Ascending aorta (tissue), 2 donors: Measurements from ENCODE around the gene COL4A2. TPM values are rescaled to one million over a fixed set of nuclear protein-coding genes. Genes with fewer than 3 reads are reported as not detected.

Experiments used
- DNase-seq, 2 donors: peaks; one replicate each; pipeline ENCODE4 v3.0.0-alpha.2; 2019; ENCODE audit warnings: low spot score in 2 of 2
- H3K27ac ChIP-seq, 2 donors: fragments of 200-600 bp; sonication (generic); one replicate each; pipeline ENCODE4 v1.5.1; 2016 to 2017; ENCODE audit warnings: mild to moderate bottlenecking in 1 of 2
- H3K27me3 ChIP-seq: fragments of 200-600 bp; sonication (generic); one replicate; pipeline ENCODE4 v1.5.1; 2017
- H3K36me3 ChIP-seq, 2 donors: fragments of 200-600 bp; sonication (generic); one replicate each; pipeline ENCODE4 v1.5.1; 2016
- H3K4me1 ChIP-seq, 2 donors: fragments of 200-600 bp; sonication (generic); one replicate each; pipeline ENCODE4 v1.5.1; 2016 to 2017; ENCODE audit warnings: mild to moderate bottlenecking in 1 of 2
- H3K4me3 ChIP-seq, 2 donors: fragments of 200-600 bp; sonication (generic); one replicate each; pipeline ENCODE4 v1.5.1; 2016 to 2017; ENCODE audit warnings: mild to moderate bottlenecking in 1 of 2
- H3K9me3 ChIP-seq, 2 donors: fragments of 200-600 bp; sonication (generic); one replicate each; pipeline ENCODE4 v1.5.1; 2016
- intact Hi-C: fragments of 100-400 bp; cut with DNase I; formaldehyde crosslinking; loops from one replicate; pipeline ENCODE4 v1.15.1; 2023
- total RNA-seq: library from RNA; depleted of rRNA; stranded (reverse); fragments of >200 nt; gene quantifications from one replicate; pipeline ENCODE4 v1.1.0, GENCODE V29; 2016
- TF ChIP-seq, protein P1 (sequence below), 3 experiments: fragments of 200-600 bp in 2 of 3; fragments of 450-650 bp in 1 of 3; sonication (generic) in 2 of 3; IDR thresholded peaks; one replicate each; pipeline ENCODE4 v1.5.1; 2016 to 2019; ENCODE audit warnings: antibody characterized with exemption in 3 of 3, mild to moderate bottlenecking in 1 of 3, moderate library complexity in 1 of 3

Gene COL4A2
- total RNA-seq, 1 donor from 2014 or later = 1,227 TPM

DNA sequence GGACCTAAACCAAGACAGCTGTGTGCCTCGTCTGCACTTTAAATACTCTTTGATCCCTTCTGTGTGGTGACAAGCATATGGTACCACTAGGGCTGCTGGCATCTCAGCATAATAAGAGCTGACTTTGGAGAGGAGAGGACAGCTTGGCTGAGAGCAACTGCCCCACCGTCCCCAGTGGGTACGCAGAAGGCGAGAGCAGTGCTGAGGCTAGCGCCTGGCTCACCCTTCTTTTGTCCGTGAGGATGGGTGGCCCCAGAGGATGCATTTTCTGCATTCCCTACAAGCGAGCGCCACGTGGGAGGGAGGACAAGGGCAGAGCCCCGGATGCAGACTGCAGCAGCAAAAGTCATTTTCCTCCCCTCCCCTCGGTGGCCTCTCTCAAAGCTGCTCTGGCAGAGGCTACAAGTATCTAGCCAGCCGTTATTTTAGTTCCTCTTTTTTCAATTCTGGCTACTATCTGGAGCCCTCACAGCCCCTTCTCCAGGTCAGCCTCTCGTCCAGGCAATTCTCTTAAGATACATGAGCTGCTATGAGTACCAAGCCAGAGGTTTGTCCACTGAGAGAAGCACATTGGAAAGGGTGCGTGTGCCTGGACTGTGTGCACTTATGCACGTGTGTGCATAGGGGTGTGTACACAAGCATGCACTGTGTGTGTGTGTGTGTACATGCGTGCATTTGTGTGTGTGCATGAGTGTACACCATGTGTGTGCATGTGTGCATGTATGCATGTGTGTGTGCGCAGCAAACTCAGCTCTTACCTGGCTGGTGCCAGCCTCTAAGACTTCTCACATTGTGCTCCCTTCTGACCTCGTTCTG lies 203.1 kb downstream of the COL4A2 start:
- intact Hi-C loops = loop anchor here (5.0 kb wide), 1 partner anchor 53 kb away; no protein-coding TSS in a partner anchor
- TF ChIP-seq, protein P1, sequence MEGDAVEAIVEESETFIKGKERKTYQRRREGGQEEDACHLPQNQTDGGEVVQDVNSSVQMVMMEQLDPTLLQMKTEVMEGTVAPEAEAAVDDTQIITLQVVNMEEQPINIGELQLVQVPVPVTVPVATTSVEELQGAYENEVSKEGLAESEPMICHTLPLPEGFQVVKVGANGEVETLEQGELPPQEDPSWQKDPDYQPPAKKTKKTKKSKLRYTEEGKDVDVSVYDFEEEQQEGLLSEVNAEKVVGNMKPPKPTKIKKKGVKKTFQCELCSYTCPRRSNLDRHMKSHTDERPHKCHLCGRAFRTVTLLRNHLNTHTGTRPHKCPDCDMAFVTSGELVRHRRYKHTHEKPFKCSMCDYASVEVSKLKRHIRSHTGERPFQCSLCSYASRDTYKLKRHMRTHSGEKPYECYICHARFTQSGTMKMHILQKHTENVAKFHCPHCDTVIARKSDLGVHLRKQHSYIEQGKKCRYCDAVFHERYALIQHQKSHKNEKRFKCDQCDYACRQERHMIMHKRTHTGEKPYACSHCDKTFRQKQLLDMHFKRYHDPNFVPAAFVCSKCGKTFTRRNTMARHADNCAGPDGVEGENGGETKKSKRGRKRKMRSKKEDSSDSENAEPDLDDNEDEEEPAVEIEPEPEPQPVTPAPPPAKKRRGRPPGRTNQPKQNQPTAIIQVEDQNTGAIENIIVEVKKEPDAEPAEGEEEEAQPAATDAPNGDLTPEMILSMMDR (IDR thresholded peaks at IDR 0.05) = no peak
- H3K9me3 ChIP-seq = no peaks in the 10 kb centered on the region
- H3K36me3 ChIP-seq = peaks cover 79 to 94% of the 10 kb centered on the region in 2 donors
- peaks cover 7 to 15% of the 10 kb centered on the region in 2 donors for H3K4me1 ChIP-seq
- no peak for DNase-seq
- no peak overlapping the region for H3K4me3 ChIP-seq
- peak overlapping the region in 1 of 2 donors; percentile 7 for H3K27ac ChIP-seq
- no peaks in the 10 kb centered on the region for H3K27me3 ChIP-seq

DNA sequence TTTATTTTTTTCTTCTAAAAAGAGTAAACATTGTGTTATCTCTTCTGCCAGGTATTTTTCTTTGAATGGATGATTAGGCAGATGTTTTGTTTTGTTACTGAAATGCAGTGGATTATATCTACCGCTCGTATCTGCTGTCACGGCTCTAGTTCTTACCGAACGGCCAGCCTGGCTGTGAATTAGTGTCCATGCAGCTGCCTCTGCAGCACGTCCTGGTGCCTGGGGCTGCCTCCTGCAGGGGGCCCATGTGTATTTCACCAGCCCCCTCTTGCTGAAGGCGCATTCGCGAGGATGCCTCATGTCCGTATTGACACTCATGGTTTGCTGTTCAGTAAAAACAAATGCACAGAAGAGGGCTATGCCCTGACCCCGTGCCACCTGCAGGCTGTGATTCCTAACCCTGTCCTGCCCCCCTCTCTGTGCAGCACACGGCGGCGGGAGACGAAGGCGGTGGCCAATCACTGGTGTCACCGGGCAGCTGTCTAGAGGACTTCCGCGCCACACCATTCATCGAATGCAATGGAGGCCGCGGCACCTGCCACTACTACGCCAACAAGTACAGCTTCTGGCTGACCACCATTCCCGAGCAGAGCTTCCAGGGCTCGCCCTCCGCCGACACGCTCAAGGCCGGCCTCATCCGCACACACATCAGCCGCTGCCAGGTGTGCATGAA lies 204.6 kb downstream of the COL4A2 start:
- Histone ChIP-seq H3K4me1 (peaks cover 4 to 10% of the 10 kb centered on the region in 2 donors), H3K36me3 (peaks cover 68 to 79% of the 10 kb centered on the region in 2 donors), H3K27me3 (no peaks in the 10 kb centered on the region), H3K27ac (no peak overlapping the region), H3K4me3 (no peak overlapping the region), H3K9me3 (no peaks in the 10 kb centered on the region)
- TF ChIP-seq, protein P1 (IDR thresholded peaks at IDR 0.05) = no peak
- DNase-seq = no peak
- intact Hi-C loops = no loop called here

DNA sequence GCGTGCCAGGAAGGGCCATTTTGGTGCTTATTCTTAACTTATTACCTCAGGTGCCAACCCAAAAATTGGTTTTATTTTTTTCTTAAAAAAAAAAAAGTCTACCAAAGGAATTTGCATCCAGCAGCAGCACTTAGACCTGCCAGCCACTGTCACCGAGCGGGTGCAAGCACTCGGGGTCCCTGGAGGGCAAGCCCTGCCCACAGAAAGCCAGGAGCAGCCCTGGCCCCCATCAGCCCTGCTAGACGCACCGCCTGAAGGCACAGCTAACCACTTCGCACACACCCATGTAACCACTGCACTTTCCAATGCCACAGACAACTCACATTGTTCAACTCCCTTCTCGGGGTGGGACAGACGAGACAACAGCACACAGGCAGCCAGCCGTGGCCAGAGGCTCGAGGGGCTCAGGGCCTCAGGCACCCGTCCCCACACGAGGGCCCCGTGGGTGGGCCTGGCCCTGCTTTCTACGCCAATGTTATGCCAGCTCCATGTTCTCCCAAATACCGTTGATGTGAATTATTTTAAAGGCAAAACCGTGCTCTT lies 205.2 kb downstream of the COL4A2 start:
- intact Hi-C loops = no loop called here
- Histone ChIP-seq H3K9me3 (no peaks in the 10 kb centered on the region), H3K4me1 (peaks cover 0 to 5% of the 10 kb centered on the region in 2 donors), H3K4me3 (no peak overlapping the region), H3K36me3 (peaks cover 65 to 77% of the 10 kb centered on the region in 2 donors), H3K27me3 (no peaks in the 10 kb centered on the region), H3K27ac (no peak overlapping the region)
- no peak for DNase-seq
- TF ChIP-seq, protein P1 (IDR thresholded peaks at IDR 0.05) = no peak

DNA sequence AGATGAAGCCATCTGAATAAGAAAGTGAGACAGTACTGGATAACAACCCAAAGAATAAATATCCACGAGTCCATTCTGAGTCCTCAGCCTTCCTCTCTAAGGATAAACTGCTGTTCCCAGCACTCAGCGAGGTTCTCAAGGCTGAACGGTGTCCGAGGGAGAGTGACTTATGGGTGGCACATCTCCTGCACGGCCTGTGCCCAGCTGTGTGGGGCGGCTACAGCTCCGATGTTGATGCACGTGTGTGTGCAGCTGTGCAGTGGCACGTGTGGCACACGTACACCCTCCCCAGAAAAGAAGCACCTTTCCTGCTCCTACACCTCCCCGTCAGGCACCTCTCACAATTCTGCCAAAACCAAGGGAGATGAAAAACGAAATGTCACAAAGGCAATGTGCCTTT lies 209.4 kb downstream of the COL4A2 start:
- TF ChIP-seq, protein P1 (IDR thresholded peaks at IDR 0.05) = no peak
- H3K27ac ChIP-seq = no peak overlapping the region
- H3K9me3 ChIP-seq = no peaks in the 10 kb centered on the region
- peaks cover 27 to 41% of the 10 kb centered on the region in 2 donors for H3K36me3 ChIP-seq
- no peak overlapping the region for H3K4me3 ChIP-seq
- peaks cover 14 to 15% of the 10 kb centered on the region in 2 donors for H3K4me1 ChIP-seq
- no peaks in the 10 kb centered on the region for H3K27me3 ChIP-seq
- intact Hi-C loops = no loop called here
- no peak for DNase-seq

DNA sequence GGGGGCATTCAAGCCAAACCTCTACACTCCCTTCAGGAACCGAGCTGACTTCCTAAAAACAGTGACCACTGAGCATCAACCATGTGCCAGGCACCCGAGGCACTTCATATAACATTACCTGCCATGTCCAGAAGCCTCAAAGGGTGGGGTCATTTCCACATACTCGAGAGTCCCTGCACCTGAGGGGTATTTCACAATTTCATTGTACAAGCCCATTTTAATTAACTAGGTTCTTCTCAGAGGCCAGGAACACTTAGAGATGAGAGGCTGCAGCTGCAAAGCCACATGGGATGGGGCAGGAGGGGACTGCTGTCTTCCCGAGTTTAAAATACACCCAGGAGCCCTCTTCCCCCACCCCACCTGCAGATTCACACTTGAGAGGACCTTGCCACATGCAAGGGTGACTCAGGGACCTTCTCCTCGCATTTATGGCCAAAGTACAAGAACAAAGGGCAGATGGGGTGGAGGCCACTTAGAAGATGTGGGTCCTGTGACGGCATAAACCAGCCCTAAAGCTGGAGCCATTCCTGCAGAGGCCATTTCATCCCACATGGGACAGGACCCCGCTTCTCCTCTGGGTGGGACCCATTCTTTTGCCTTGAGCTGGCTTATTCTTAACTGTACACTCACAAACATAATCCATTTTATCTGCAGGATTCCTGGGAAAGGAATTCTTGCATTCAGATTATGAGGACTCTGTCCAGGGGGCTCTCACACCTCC lies 210.6 kb downstream of the COL4A2 start:
- TF ChIP-seq, protein P1 (IDR thresholded peaks at IDR 0.05) = no peak
- no peak overlapping the region for H3K4me3 ChIP-seq
- H3K36me3 ChIP-seq = peaks cover 16 to 29% of the 10 kb centered on the region in 2 donors
- H3K9me3 ChIP-seq = no peaks in the 10 kb centered on the region
- no peaks in the 10 kb centered on the region for H3K27me3 ChIP-seq
- intact Hi-C loops = no loop called here
- H3K4me1 ChIP-seq = peaks cover 23 to 26% of the 10 kb centered on the region in 2 donors
- peak overlapping the region; percentile 54 to 67 for H3K27ac ChIP-seq
- DNase-seq = no peak
